ENCODE results near the gene VIT.

GRCh38 chr2:36858551-36859365 lies 162.3 kb downstream of the VIT start:
- TF ChIP-seq CTCF (IDR thresholded peaks at IDR 0.05; ENCODE audit: low read depth, low read length, missing input control) (no peak), REST (IDR thresholded peaks at IDR 0.05) (no peak), GABPA (IDR thresholded peaks at IDR 0.05 in 1 of 2, conservative IDR thresholded peaks at IDR 0.05 in 1 of 2) (no peak), ATF3 (IDR thresholded peaks at IDR 0.05) (no peak)

Data from liver (tissue), 3 donors.